Stimulated activated CD8-positive, alpha-beta memory T cell treated with anti-CD3 and anti-CD28 coated beads, Interleukin-15, amount 100 ng/mL, for 48 hours (primary cell): ENCODE data around the gene COL23A1.
"Not testable (repeated sequence)": the region's sequence is repeated elsewhere in the genome, so short reads cannot be mapped to it uniquely, and the experiment has no call there.

Source experiments
- DNase-seq, 2 donors: peaks; one replicate each; pipeline ENCODE4 v3.0.0-alpha.2; 2020; ENCODE audit warnings: low read depth in 2 of 2

Gene COL23A1

GRCh38 chr5:178199581-178200434 lies 390.4 kb downstream of the COL23A1 start:
- no peak for DNase-seq

- DNase-seq = no peak
Observed at GRCh38 chr5:178198706-178199105, 391.5 kb downstream of the COL23A1 start.

- not testable (repeated sequence) for DNase-seq
Observed at GRCh38 chr5:178198151-178198550, 392.0 kb downstream of the COL23A1 start.

GRCh38 chr5:178196986-178197385 lies 393.2 kb downstream of the COL23A1 start:
- no peak for DNase-seq

- DNase-seq = no peak
Observed at GRCh38 chr5:178196281-178196812, 393.8 kb downstream of the COL23A1 start.

DNA sequence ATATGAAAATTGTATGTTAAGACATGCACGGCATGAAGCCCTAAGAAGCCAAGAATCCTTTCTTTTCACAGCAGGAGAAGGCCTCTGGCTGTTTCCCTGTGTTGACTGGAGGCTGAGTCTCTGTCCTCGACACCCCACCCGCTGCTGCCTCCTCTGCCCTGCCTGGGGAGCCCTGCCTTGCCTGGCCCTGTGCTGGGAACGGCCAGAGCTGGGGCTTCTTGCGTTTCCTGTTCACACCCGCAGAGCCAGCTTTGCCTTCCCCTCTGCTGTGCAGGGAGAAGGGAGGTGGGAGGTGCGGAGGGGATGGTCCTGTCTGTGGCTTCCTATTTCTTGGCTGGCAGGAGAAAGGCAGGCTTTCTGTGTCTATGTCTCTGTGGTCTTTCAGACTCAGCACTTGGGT lies 396.2 kb downstream of the COL23A1 start:
- DNase-seq = no peak

- no peak for DNase-seq
Observed at GRCh38 chr5:178193251-178193809, 396.9 kb downstream of the COL23A1 start.

GRCh38 chr5:178192787-178193186 lies 397.4 kb downstream of the COL23A1 start:
- no peak for DNase-seq

- DNase-seq = no peak
Observed at GRCh38 chr5:178192244-178192643, 397.9 kb downstream of the COL23A1 start.

DNA sequence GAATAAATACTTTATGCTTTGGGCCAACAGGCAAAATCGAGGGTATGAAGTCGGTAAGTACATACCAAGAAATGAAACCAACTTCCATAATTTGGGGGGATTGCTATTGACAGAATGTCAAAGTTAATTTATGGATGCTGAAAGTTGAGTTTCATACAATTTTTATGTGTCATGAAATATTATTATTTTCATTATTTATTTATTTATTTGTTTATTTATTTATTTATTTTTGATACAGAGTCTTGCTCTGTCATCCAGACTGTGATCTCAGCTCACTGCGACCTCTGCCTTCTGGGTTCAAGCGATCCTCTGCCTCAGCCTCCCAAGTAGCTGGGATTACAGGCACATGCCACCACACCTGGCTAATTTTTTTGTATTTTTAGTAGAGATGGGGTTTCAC lies 398.5 kb downstream of the COL23A1 start:
- DNase-seq = no peak

- no peak for DNase-seq
Observed at GRCh38 chr5:178189433-178189832, 400.8 kb downstream of the COL23A1 start.
